Keratinocyte (primary cell): ENCODE results near the gene PRKCA.

Experiments
- EZH2 ChIP-seq: IDR thresholded peaks from one replicate; pipeline ENCODE4 v1.6.1; 2012; ENCODE audit warnings: inconsistent platforms, mild to moderate bottlenecking, low read length, moderate library complexity
- TF ChIP-seq, protein P1 (sequence below), 3 experiments: IDR thresholded peaks in 1 of 3; conservative IDR thresholded peaks in 1 of 3; optimal IDR thresholded peaks in 1 of 3; 2 replicates in 2 of 3; 3 replicates in 1 of 3; pipeline versions ENCODE3 to v1.5.1; 2011; ENCODE audit warnings: low read length in 3 of 3, mild to moderate bottlenecking in 3 of 3, moderate library complexity in 2 of 3, control low read depth in 1 of 3, inconsistent platforms in 1 of 3; ENCODE audit not compliant: insufficient read depth in 2 of 3; ENCODE audit errors: extremely low read depth in 1 of 3

- TF ChIP-seq, protein P1, sequence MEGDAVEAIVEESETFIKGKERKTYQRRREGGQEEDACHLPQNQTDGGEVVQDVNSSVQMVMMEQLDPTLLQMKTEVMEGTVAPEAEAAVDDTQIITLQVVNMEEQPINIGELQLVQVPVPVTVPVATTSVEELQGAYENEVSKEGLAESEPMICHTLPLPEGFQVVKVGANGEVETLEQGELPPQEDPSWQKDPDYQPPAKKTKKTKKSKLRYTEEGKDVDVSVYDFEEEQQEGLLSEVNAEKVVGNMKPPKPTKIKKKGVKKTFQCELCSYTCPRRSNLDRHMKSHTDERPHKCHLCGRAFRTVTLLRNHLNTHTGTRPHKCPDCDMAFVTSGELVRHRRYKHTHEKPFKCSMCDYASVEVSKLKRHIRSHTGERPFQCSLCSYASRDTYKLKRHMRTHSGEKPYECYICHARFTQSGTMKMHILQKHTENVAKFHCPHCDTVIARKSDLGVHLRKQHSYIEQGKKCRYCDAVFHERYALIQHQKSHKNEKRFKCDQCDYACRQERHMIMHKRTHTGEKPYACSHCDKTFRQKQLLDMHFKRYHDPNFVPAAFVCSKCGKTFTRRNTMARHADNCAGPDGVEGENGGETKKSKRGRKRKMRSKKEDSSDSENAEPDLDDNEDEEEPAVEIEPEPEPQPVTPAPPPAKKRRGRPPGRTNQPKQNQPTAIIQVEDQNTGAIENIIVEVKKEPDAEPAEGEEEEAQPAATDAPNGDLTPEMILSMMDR (optimal IDR thresholded peaks at IDR 0.05 in 1 of 3, IDR thresholded peaks at IDR 0.05 in 1 of 3, conservative IDR thresholded peaks at IDR 0.05 in 1 of 3; ENCODE audit: extremely low read depth in 1 of 3, insufficient read depth in 2 of 3, low read length in 3 of 3): no peak
- no peak for TF ChIP-seq EZH2
These were observed 14.5 kb upstream of the PRKCA start for GRCh38 chr17:66287911-66288310.
